Stimulated activated CD4-positive, alpha-beta T cell treated with anti-CD3 and anti-CD28 coated beads, Interleukin-1b, Interleukin-23, amount 100 ng/mL, for 1 hour (primary cell): ENCODE data around the gene ELF1.
"Not testable (repeated sequence)": the region's sequence is repeated elsewhere in the genome, so short reads cannot be mapped to it uniquely, and the experiment has no call there.

ENCODE experiments used
- DNase-seq, 2 donors: peaks; one replicate each; pipeline ENCODE4 v3.0.0-alpha.2; 2020; ENCODE audit warnings: low read depth in 2 of 2

Gene ELF1

GRCh38 chr13:41042419-41042818 lies 23.3 kb upstream of the ELF1 start:
- not testable (repeated sequence) for DNase-seq

- no peak for DNase-seq
Measured at GRCh38 chr13:41040584-41041334, 21.6 kb upstream of the ELF1 start.

- DNase-seq: no peak
Measured at GRCh38 chr13:41039746-41040145, 20.6 kb upstream of the ELF1 start.

GRCh38 chr13:41036557-41036956 lies 17.4 kb upstream of the ELF1 start:
- not testable (repeated sequence) for DNase-seq

- DNase-seq: no peak
Measured at GRCh38 chr13:41034881-41035280, 15.8 kb upstream of the ELF1 start.

- DNase-seq: no peak
Measured at GRCh38 chr13:41034382-41034781, 15.3 kb upstream of the ELF1 start.

- no peak for DNase-seq
Measured at GRCh38 chr13:41032691-41033376, 13.7 kb upstream of the ELF1 start.

- DNase-seq: no peak
Measured at GRCh38 chr13:41029629-41030028, 10.5 kb upstream of the ELF1 start.

GRCh38 chr13:41028051-41028450 lies 8.9 kb upstream of the ELF1 start:
- DNase-seq: no peak

GRCh38 chr13:41026788-41027187 lies 7.7 kb upstream of the ELF1 start:
- no peak for DNase-seq

- DNase-seq: no peak
Measured at GRCh38 chr13:41025518-41025917, 6.4 kb upstream of the ELF1 start.

- DNase-seq: no peak
Measured at GRCh38 chr13:41019578-41020347, 647 bp upstream of the ELF1 start.

- DNase-seq: no peak
Measured at GRCh38 chr13:41018602-41018948, 541 bp downstream of the ELF1 start.

GRCh38 chr13:41017817-41018601 lies 1.1 kb downstream of the ELF1 start:
- DNase-seq: no peak

- DNase-seq: no peak
Measured at GRCh38 chr13:41017159-41017558, 2.0 kb downstream of the ELF1 start.

GRCh38 chr13:41015920-41016319 lies 3.2 kb downstream of the ELF1 start:
- DNase-seq: no peak

GRCh38 chr13:41013835-41014234 lies 5.3 kb downstream of the ELF1 start:
- no peak for DNase-seq

GRCh38 chr13:41012536-41012935 lies 6.6 kb downstream of the ELF1 start:
- DNase-seq: no peak

GRCh38 chr13:41011382-41011956 lies 7.6 kb downstream of the ELF1 start:
- DNase-seq: no peak

GRCh38 chr13:41008349-41008980 lies 10.7 kb downstream of the ELF1 start:
- no peak for DNase-seq

GRCh38 chr13:41007744-41008128 lies 11.4 kb downstream of the ELF1 start:
- DNase-seq: no peak
